Muscle layer of colon (tissue), 2 donors: Measurements from ENCODE around the gene LST1.
A peak's percentile ranks its signal among the peaks of the same experiment; 100 is the strongest.

Experiments
- H3K27ac ChIP-seq: one replicate; pipeline ENCODE4 v1.7.0; 2013; ENCODE audit warnings: low read depth, mild to moderate bottlenecking, low read length, moderate library complexity
- H3K27me3 ChIP-seq, 2 donors: one replicate each; pipeline ENCODE4 v1.7.0; 2013; ENCODE audit warnings: low read length in 2 of 2, mild to moderate bottlenecking in 2 of 2; ENCODE audit not compliant: insufficient read depth in 2 of 2, control insufficient read depth in 1 of 2
- H3K36me3 ChIP-seq: one replicate; pipeline ENCODE4 v1.7.0; 2013; ENCODE audit warnings: mild to moderate bottlenecking, low read length; ENCODE audit not compliant: insufficient read depth
- H3K4me1 ChIP-seq: one replicate; pipeline ENCODE4 v1.7.0; 2013; ENCODE audit warnings: mild to moderate bottlenecking, low read length; ENCODE audit not compliant: insufficient read depth
- H3K4me3 ChIP-seq, 2 donors: one replicate each; pipeline ENCODE4 v1.7.0; 2013; ENCODE audit warnings: low read length in 2 of 2, low read depth in 1 of 2, mild to moderate bottlenecking in 1 of 2, moderate library complexity in 1 of 2
- H3K9ac ChIP-seq: one replicate; pipeline ENCODE4 v1.7.0; 2013; ENCODE audit warnings: low read length
- H3K9me3 ChIP-seq: one replicate; pipeline ENCODE4 v1.7.0; 2013; ENCODE audit warnings: mild to moderate bottlenecking, low read length
- donor health status: abdominal sarcoma.
- donor health status: Adenocarcinoma of cecum.

The LST1 gene

GRCh38 chr6:31615748-31616147 is 29.7 kb downstream of the LST1 start:
- Histone ChIP-seq H3K27me3 (no peaks in the 10 kb centered on the region), H3K36me3 (no peaks in the 10 kb centered on the region), H3K4me1 (no peaks in the 10 kb centered on the region), H3K9ac (no peak overlapping the region), H3K9me3 (no peaks in the 10 kb centered on the region), H3K27ac (peak overlapping the region; percentile 19), H3K4me3 (no peak overlapping the region)

GRCh38 chr6:31617010-31617409 is 30.9 kb downstream of the LST1 start:
- H3K36me3 ChIP-seq, result no peaks in the 10 kb centered on the region
- H3K27ac ChIP-seq, result no peak overlapping the region
- no peaks in the 10 kb centered on the region for H3K9me3 ChIP-seq
- peaks cover 8% of the 10 kb centered on the region for H3K4me1 ChIP-seq
- no peak overlapping the region for H3K9ac ChIP-seq
- H3K4me3 ChIP-seq, result no peak overlapping the region
- H3K27me3 ChIP-seq, result no peaks in the 10 kb centered on the region

- Histone ChIP-seq H3K27ac (peak overlapping the region; percentile 94), H3K9ac (peak overlapping the region; percentile 65), H3K4me1 (peaks cover 18% of the 10 kb centered on the region), H3K36me3 (peaks cover 19% of the 10 kb centered on the region), H3K27me3 (no peaks in the 10 kb centered on the region), H3K9me3 (no peaks in the 10 kb centered on the region), H3K4me3 (peak overlapping the region; percentile 58 to 64)
These were observed 33.9 kb downstream of the LST1 start for GRCh38 chr6:31619805-31620585.

- Histone ChIP-seq H3K9ac (peak within 1 kb of the TSS; percentile 99), H3K27me3 (no peaks in the 10 kb centered on the region), H3K36me3 (peaks cover 26% of the 10 kb centered on the region), H3K27ac (peak within 1 kb of the TSS; percentile 94), H3K9me3 (no peaks in the 10 kb centered on the region), H3K4me1 (peaks cover 18% of the 10 kb centered on the region), H3K4me3 (peak within 1 kb of the TSS; percentile 60 to 89)
These were observed 34.7 kb downstream of the LST1 start, which contains the start of gene PRRC2A for GRCh38 chr6:31620586-31621319. TSS of gene PRRC2A (plus strand) at chr6:31620715. CDS start at chr6:31622790, 2,075 bp downstream.

DNA sequence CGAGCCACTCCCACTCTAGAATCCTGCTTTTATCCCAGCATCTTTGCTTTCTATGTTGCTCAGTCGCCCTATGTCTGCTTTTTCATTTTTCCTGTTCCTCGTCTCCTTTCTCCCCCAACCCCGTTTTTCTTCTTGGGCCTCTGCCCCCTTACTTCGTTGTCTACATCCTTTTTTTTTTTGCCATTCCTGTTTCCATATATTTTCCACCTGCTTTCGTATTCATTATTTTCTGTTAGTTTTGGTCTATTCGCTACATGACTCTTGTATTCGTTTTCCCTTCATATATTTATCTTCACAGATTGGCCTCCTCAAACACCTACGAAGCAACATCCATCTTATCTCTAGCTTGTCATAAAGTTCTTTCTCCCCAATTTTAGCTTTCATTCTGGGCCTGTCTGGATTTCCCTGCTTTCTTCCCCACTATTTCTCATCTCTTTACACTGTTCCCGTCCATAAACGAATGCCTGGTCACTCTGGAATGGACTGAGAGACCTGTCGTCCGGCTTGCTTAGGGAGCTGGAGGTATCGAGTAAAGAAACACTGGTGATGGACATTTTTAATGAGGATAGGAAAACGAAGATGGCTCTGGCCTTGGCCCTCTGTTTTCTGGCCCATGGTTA is 35.4 kb downstream of the LST1 start:
- Histone ChIP-seq H3K9me3 (no peaks in the 10 kb centered on the region), H3K36me3 (peaks cover 33% of the 10 kb centered on the region), H3K4me1 (peaks cover 18% of the 10 kb centered on the region), H3K27ac (peak overlapping the region; percentile 80), H3K27me3 (no peaks in the 10 kb centered on the region), H3K9ac (peak overlapping the region; percentile 99), H3K4me3 (peak overlapping the region; percentile 60 to 89)

DNA sequence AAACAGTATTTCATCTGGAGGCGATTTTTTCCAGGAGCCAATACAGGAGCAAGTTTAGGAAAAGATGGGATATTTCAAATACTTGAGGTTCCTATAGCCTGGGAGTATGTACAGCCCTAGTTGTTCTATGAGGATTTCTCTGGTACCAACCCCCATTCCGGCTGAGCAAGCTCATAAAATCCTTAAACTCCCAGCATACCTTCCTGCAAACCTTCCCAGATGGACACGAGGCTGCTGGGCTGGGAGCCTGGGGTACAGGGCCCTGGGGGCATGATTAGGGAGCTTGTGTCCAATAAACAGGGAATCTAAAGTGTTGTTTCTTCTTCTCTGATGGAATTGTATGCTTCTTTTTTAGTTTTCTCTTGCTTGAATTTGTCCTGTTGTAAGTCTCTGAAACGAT is 35.9 kb downstream of the LST1 start:
- Histone ChIP-seq H3K4me3 (peak overlapping the region; percentile 60 to 89), H3K27me3 (no peaks in the 10 kb centered on the region), H3K9ac (peak overlapping the region; percentile 99), H3K9me3 (no peaks in the 10 kb centered on the region), H3K36me3 (peaks cover 39% of the 10 kb centered on the region), H3K4me1 (peaks cover 18% of the 10 kb centered on the region), H3K27ac (peak overlapping the region; percentile 80)

DNA sequence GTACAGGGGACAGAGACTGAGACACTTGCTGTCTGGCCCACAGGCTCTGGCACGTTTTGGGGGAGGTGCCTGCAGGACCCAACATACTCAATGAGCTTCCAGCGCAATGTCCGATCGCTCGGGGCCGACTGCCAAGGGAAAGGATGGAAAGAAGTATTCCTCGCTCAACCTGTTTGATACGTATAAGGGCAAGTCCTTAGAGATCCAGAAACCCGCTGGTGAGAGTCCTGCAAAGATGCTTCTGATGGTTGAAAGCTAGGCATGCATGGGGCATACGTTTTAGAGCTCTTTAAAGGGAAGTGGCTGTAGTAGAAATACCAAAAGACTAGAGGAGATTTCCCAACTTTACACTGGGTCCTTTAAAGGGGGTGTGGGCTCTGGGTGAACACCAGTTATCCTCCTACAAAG is 36.6 kb downstream of the LST1 start:
- Histone ChIP-seq H3K9me3 (no peaks in the 10 kb centered on the region), H3K36me3 (peaks cover 46% of the 10 kb centered on the region), H3K4me3 (peak overlapping the region in 1 of 2 donors; percentile 20), H3K27me3 (no peaks in the 10 kb centered on the region), H3K9ac (no peak overlapping the region), H3K27ac (peak overlapping the region; percentile 80), H3K4me1 (peaks cover 18% of the 10 kb centered on the region)

GRCh38 chr6:31624070-31624469 is 38.0 kb downstream of the LST1 start:
- Histone ChIP-seq H3K9ac (no peak overlapping the region), H3K27me3 (no peaks in the 10 kb centered on the region), H3K4me3 (no peak overlapping the region), H3K4me1 (peaks cover 18% of the 10 kb centered on the region), H3K36me3 (peaks cover 58% of the 10 kb centered on the region), H3K9me3 (no peaks in the 10 kb centered on the region), H3K27ac (no peak overlapping the region)

GRCh38 chr6:31626952-31627351 is 40.9 kb downstream of the LST1 start:
- Histone ChIP-seq H3K27ac (no peak overlapping the region), H3K36me3 (peaks cover 85% of the 10 kb centered on the region), H3K9me3 (no peaks in the 10 kb centered on the region), H3K4me3 (no peak overlapping the region), H3K4me1 (peaks cover 10% of the 10 kb centered on the region), H3K9ac (no peak overlapping the region), H3K27me3 (no peaks in the 10 kb centered on the region)

- H3K27me3 ChIP-seq, result no peaks in the 10 kb centered on the region
These were observed 41.7 kb downstream of the LST1 start for GRCh38 chr6:31627690-31628287.

DNA sequence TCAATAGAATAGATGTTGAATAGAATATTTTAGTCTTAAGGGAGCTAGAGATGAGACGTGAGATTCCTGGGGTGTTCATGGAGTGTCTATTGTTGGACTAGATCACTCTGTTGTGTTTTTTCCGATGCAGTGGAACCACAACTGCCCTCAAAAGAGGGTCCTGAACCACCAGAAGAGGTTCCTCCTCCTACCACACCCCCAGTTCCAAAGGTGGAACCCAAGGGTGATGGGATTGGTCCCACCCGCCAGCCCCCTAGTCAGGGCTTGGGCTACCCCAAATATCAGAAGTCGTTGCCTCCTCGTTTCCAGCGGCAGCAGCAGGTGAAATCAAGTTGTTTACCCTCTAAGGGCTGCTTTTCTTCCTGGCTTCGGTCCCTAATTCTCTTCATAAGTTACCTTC is 42.9 kb downstream of the LST1 start:
- peaks cover 96% of the 10 kb centered on the region for H3K36me3 ChIP-seq
- H3K9me3 ChIP-seq, result no peaks in the 10 kb centered on the region
- H3K4me3 ChIP-seq, result no peak overlapping the region
- H3K9ac ChIP-seq, result no peak overlapping the region
- H3K4me1 ChIP-seq, result no peaks in the 10 kb centered on the region
- H3K27ac ChIP-seq, result no peak overlapping the region
- no peaks in the 10 kb centered on the region for H3K27me3 ChIP-seq

More at GRCh38 chr6:31627690-31628287, 41.7 kb downstream of the LST1 start:
- Histone ChIP-seq H3K9me3 (no peaks in the 10 kb centered on the region), H3K4me1 (peaks cover 2% of the 10 kb centered on the region), H3K9ac (no peak overlapping the region), H3K27ac (no peak overlapping the region), H3K4me3 (no peak overlapping the region), H3K36me3 (peaks cover 93% of the 10 kb centered on the region)
